ENCODE measurements around the gene ANGPTL8.

DNA sequence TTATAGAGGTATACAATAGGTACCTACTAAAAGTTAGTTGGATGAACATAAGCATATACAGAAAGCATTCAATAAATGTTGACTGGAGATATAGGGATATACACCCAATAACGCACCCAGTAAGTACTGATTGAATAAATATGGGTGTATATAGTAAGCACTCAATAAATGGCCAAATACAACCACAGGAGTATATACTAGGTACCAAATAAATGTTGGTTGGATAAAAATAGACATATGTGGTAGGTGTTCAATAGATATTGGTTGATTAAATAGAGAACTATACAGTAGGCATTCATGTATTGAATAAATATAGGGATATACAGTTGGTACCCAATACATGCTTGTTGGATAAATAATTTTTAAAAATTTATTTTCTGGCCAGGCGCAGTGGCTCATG is 9.4 kb downstream of the ANGPTL8 start:
- TF ChIP-seq POLR2A (IDR thresholded peaks at IDR 0.05) (no peak), CTCF (IDR thresholded peaks at IDR 0.05) (no peak)
